GM12878 (cell line): ENCODE results near the gene SCN4A.

Experiments used
- BHLHE40 ChIP-seq, 2 experiments: fragments of 450-650 bp in 1 of 2; IDR thresholded peaks; 2 replicates each; pipeline ENCODE4 v1.6.1; 2011 to 2017; ENCODE audit warnings: low read depth in 2 of 2, borderline replicate concordance in 1 of 2, improper control_type of control experiment in 1 of 2, low read length in 1 of 2, mild to moderate bottlenecking in 1 of 2
- CHD2 ChIP-seq: IDR thresholded peaks from 2 replicates; pipeline ENCODE4 v1.6.1; 2011; ENCODE audit warnings: low read depth, low read length, improper control_type of control experiment, borderline replicate concordance
- FOXM1 ChIP-seq: IDR thresholded peaks from 2 replicates; pipeline ENCODE4 v1.6.1; 2012; ENCODE audit warnings: low read depth, mild to moderate bottlenecking, inconsistent platforms, low read length, moderate library complexity
- JUND ChIP-seq: IDR thresholded peaks from 2 replicates; pipeline ENCODE4 v1.6.1; 2012; ENCODE audit warnings: low read depth, mild to moderate bottlenecking, low read length, improper control_type of control experiment, moderate library complexity
- POLR2A ChIP-seq: IDR thresholded peaks from 2 replicates; pipeline ENCODE4 v1.6.1; 2011; ENCODE audit warnings: low read depth, mild to moderate bottlenecking, low read length
- TF ChIP-seq, protein P1 (sequence below), 3 experiments: IDR thresholded peaks in 2 of 3; conservative IDR thresholded peaks in 1 of 3; 2 replicates each; pipeline ENCODE4 v1.5.1; 2011; ENCODE audit warnings: low read depth in 3 of 3, low read length in 3 of 3, mild to moderate bottlenecking in 3 of 3, control low read depth in 2 of 3, moderate library complexity in 2 of 3, inconsistent platforms in 1 of 3, mixed read lengths in 1 of 3; ENCODE audit not compliant: control insufficient read depth in 2 of 3, insufficient read depth in 1 of 3; ENCODE audit errors: extremely low read depth in 1 of 3
- TF ChIP-seq, protein P2 (sequence below): fragments of 450-650 bp; conservative IDR thresholded peaks from 2 replicates; pipeline ENCODE4 v1.6.1; 2017; ENCODE audit warnings: mild to moderate bottlenecking, moderate library complexity

DNA sequence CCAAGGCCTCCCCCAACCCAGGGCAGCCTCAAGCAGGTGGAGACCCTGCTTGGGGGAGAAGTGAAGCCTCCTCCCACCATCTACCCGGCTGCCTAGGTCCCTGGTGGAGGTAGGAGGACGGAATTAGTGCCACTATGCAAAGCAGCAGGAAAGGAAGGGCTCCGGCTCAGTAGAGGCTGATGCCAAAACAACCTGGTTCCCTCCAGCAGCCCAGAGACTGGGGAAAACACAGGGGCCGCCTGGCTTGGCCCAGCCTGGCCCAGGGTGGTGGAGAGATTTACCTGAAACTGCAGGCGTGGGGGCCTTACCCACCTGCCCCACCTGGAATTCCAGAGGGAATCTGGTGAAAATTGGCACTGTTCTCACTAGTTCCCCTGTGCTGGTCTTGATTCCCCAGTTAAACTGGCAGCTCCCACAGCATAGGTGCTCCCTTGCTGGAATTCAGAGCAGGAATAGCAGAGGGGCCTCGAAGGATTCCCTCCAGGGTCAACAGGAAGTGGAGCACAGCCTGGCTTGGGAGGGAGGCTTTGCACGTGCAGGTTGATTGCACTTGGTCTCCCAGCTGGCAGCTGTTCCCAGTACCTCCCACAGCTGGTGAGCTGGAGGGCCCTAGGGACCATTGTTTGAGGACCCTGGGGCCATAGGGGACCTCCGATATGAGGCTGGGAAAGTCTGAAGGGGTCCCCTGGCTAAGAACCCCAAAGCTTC, 45.1 kb downstream of the SCN4A start:
- TF ChIP-seq, protein P1, sequence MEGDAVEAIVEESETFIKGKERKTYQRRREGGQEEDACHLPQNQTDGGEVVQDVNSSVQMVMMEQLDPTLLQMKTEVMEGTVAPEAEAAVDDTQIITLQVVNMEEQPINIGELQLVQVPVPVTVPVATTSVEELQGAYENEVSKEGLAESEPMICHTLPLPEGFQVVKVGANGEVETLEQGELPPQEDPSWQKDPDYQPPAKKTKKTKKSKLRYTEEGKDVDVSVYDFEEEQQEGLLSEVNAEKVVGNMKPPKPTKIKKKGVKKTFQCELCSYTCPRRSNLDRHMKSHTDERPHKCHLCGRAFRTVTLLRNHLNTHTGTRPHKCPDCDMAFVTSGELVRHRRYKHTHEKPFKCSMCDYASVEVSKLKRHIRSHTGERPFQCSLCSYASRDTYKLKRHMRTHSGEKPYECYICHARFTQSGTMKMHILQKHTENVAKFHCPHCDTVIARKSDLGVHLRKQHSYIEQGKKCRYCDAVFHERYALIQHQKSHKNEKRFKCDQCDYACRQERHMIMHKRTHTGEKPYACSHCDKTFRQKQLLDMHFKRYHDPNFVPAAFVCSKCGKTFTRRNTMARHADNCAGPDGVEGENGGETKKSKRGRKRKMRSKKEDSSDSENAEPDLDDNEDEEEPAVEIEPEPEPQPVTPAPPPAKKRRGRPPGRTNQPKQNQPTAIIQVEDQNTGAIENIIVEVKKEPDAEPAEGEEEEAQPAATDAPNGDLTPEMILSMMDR (IDR thresholded peaks at IDR 0.05 in 2 of 3, conservative IDR thresholded peaks at IDR 0.05 in 1 of 3; ENCODE audit: control insufficient read depth in 2 of 3, extremely low read depth in 1 of 3, insufficient read depth in 1 of 3, low read depth in 3 of 3, low read length in 3 of 3), result no peak
- TF ChIP-seq FOXM1 (no peak), POLR2A (no peak), BHLHE40 (IDR thresholded peaks at IDR 0.05; ENCODE audit: borderline replicate concordance in 1 of 2, low read depth in 2 of 2, low read length in 1 of 2) (peak; percentile 79 to 84), JUND (no peak), CHD2 (no peak)
- TF ChIP-seq, protein P2, sequence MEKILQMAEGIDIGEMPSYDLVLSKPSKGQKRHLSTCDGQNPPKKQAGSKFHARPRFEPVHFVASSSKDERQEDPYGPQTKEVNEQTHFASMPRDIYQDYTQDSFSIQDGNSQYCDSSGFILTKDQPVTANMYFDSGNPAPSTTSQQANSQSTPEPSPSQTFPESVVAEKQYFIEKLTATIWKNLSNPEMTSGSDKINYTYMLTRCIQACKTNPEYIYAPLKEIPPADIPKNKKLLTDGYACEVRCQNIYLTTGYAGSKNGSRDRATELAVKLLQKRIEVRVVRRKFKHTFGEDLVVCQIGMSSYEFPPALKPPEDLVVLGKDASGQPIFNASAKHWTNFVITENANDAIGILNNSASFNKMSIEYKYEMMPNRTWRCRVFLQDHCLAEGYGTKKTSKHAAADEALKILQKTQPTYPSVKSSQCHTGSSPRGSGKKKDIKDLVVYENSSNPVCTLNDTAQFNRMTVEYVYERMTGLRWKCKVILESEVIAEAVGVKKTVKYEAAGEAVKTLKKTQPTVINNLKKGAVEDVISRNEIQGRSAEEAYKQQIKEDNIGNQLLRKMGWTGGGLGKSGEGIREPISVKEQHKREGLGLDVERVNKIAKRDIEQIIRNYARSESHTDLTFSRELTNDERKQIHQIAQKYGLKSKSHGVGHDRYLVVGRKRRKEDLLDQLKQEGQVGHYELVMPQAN, result no peak
